Stimulated activated memory B cell treated with anti-CD40 and anti-IgM and Interleukin-4, amounts not matched to agents 10 μg/mL and 1 μg/mL and 100 μg/mL, for 72 hours (primary cell): ENCODE data around the gene MIER2.
"Not testable (repeated sequence)": the region's sequence is repeated elsewhere in the genome, so short reads cannot be mapped to it uniquely, and the experiment has no call there.

Experiments used
- ATAC-seq: fragments of 150-1000 bp; cut with Tn5 transposase; 2 replicates; pipeline ENCODE4 v1.10.0; 2021
- H3K27ac Mint-ChIP-seq: one replicate; pipeline ENCODE4 v1.8.0; 2022; ENCODE audit warnings: mild to moderate bottlenecking, mixed read lengths
- H3K27me3 Mint-ChIP-seq: one replicate; pipeline ENCODE4 v1.8.0; 2022; ENCODE audit warnings: mixed read lengths
- H3K36me3 Mint-ChIP-seq: one replicate; pipeline ENCODE4 v1.8.0; 2022; ENCODE audit warnings: mixed read lengths
- H3K4me1 Mint-ChIP-seq: one replicate; pipeline ENCODE4 v1.8.0; 2022; ENCODE audit warnings: mixed read lengths
- H3K4me3 Mint-ChIP-seq: one replicate; pipeline ENCODE4 v1.8.0; 2022; ENCODE audit warnings: mild to moderate bottlenecking, moderate library complexity, mixed read lengths
- H3K9me3 Mint-ChIP-seq: one replicate; pipeline ENCODE4 v1.8.0; 2022; ENCODE audit warnings: mixed read lengths

MIER2 gene

GRCh38 chr19:287381-287871 lies 57.2 kb downstream of the MIER2 start:
- ATAC-seq, result no peak
- H3K27me3 Mint-ChIP-seq, result peaks cover 64% of the 10 kb centered on the region
- H3K4me3 Mint-ChIP-seq, result no peak overlapping the region
- no peaks in the 10 kb centered on the region for H3K4me1 Mint-ChIP-seq
- no peaks in the 10 kb centered on the region for H3K9me3 Mint-ChIP-seq
- no peak overlapping the region for H3K27ac Mint-ChIP-seq
- H3K36me3 Mint-ChIP-seq, result no peaks in the 10 kb centered on the region

- peaks cover 60% of the 10 kb centered on the region for H3K27me3 Mint-ChIP-seq
- no peak overlapping the region for H3K27ac Mint-ChIP-seq
- H3K9me3 Mint-ChIP-seq, result no peaks in the 10 kb centered on the region
- ATAC-seq, result no peak
- H3K4me3 Mint-ChIP-seq, result no peak overlapping the region
- no peaks in the 10 kb centered on the region for H3K36me3 Mint-ChIP-seq
- H3K4me1 Mint-ChIP-seq, result no peaks in the 10 kb centered on the region
Observed at GRCh38 chr19:283395-283794, 61.2 kb downstream of the MIER2 start.

GRCh38 chr19:282501-282900 lies 62.1 kb downstream of the MIER2 start:
- H3K27me3 Mint-ChIP-seq, result peaks cover 56% of the 10 kb centered on the region
- H3K4me1 Mint-ChIP-seq, result no peaks in the 10 kb centered on the region
- ATAC-seq, result no peak
- H3K36me3 Mint-ChIP-seq, result no peaks in the 10 kb centered on the region
- no peak overlapping the region for H3K4me3 Mint-ChIP-seq
- H3K9me3 Mint-ChIP-seq, result no peaks in the 10 kb centered on the region
- no peak overlapping the region for H3K27ac Mint-ChIP-seq

GRCh38 chr19:281992-282391 lies 62.6 kb downstream of the MIER2 start:
- ATAC-seq, result no peak
- H3K36me3 Mint-ChIP-seq, result no peaks in the 10 kb centered on the region
- H3K27me3 Mint-ChIP-seq, result peaks cover 56% of the 10 kb centered on the region
- H3K4me1 Mint-ChIP-seq, result no peaks in the 10 kb centered on the region
- H3K27ac Mint-ChIP-seq, result no peak overlapping the region
- H3K4me3 Mint-ChIP-seq, result no peak overlapping the region
- H3K9me3 Mint-ChIP-seq, result no peaks in the 10 kb centered on the region

GRCh38 chr19:281156-281853 lies 63.3 kb downstream of the MIER2 start:
- Mint-ChIP-seq H3K9me3 (no peaks in the 10 kb centered on the region), H3K4me1 (no peaks in the 10 kb centered on the region), H3K27me3 (peaks cover 59% of the 10 kb centered on the region), H3K4me3 (no peak overlapping the region), H3K27ac (no peak overlapping the region), H3K36me3 (no peaks in the 10 kb centered on the region)
- no peak for ATAC-seq

- Mint-ChIP-seq H3K9me3 (no peaks in the 10 kb centered on the region), H3K36me3 (no peaks in the 10 kb centered on the region), H3K4me1 (no peaks in the 10 kb centered on the region), H3K4me3 (no peak overlapping the region), H3K27ac (no peak overlapping the region), H3K27me3 (peaks cover 59% of the 10 kb centered on the region)
- no peak for ATAC-seq
Observed at GRCh38 chr19:280541-281009, 64.0 kb downstream of the MIER2 start.

GRCh38 chr19:279656-280055 lies 64.9 kb downstream of the MIER2 start:
- H3K27me3 Mint-ChIP-seq, result peaks cover 56% of the 10 kb centered on the region
- H3K36me3 Mint-ChIP-seq, result no peaks in the 10 kb centered on the region
- no peak overlapping the region for H3K4me3 Mint-ChIP-seq
- no peaks in the 10 kb centered on the region for H3K9me3 Mint-ChIP-seq
- no peak overlapping the region for H3K27ac Mint-ChIP-seq
- no peaks in the 10 kb centered on the region for H3K4me1 Mint-ChIP-seq
- ATAC-seq, result no peak

GRCh38 chr19:279231-279630 lies 65.4 kb downstream of the MIER2 start:
- no peak overlapping the region for H3K4me3 Mint-ChIP-seq
- no peaks in the 10 kb centered on the region for H3K4me1 Mint-ChIP-seq
- H3K9me3 Mint-ChIP-seq, result no peaks in the 10 kb centered on the region
- no peaks in the 10 kb centered on the region for H3K36me3 Mint-ChIP-seq
- H3K27ac Mint-ChIP-seq, result no peak overlapping the region
- no peak for ATAC-seq
- peaks cover 52% of the 10 kb centered on the region for H3K27me3 Mint-ChIP-seq

GRCh38 chr19:277581-278165 lies 66.9 kb downstream of the MIER2 start:
- no peaks in the 10 kb centered on the region for H3K9me3 Mint-ChIP-seq
- peaks cover 36% of the 10 kb centered on the region for H3K27me3 Mint-ChIP-seq
- no peak overlapping the region for H3K27ac Mint-ChIP-seq
- no peaks in the 10 kb centered on the region for H3K4me1 Mint-ChIP-seq
- no peak overlapping the region for H3K4me3 Mint-ChIP-seq
- ATAC-seq, result no peak
- no peaks in the 10 kb centered on the region for H3K36me3 Mint-ChIP-seq

- no peak overlapping the region for H3K27ac Mint-ChIP-seq
- no peak for ATAC-seq
- no peaks in the 10 kb centered on the region for H3K9me3 Mint-ChIP-seq
- no peak overlapping the region for H3K4me3 Mint-ChIP-seq
- H3K27me3 Mint-ChIP-seq, result peaks cover 36% of the 10 kb centered on the region
- no peaks in the 10 kb centered on the region for H3K36me3 Mint-ChIP-seq
- no peaks in the 10 kb centered on the region for H3K4me1 Mint-ChIP-seq
Observed at GRCh38 chr19:277131-277530, 67.5 kb downstream of the MIER2 start.

- no peaks in the 10 kb centered on the region for H3K9me3 Mint-ChIP-seq
- ATAC-seq, result no peak
- no peak overlapping the region for H3K27ac Mint-ChIP-seq
- H3K4me1 Mint-ChIP-seq, result no peaks in the 10 kb centered on the region
- no peaks in the 10 kb centered on the region for H3K36me3 Mint-ChIP-seq
- no peak overlapping the region for H3K4me3 Mint-ChIP-seq
- H3K27me3 Mint-ChIP-seq, result peaks cover 26% of the 10 kb centered on the region
Observed at GRCh38 chr19:275958-276646, 68.5 kb downstream of the MIER2 start.

GRCh38 chr19:275000-275399 lies 69.6 kb downstream of the MIER2 start:
- H3K27me3 Mint-ChIP-seq, result peaks cover 22% of the 10 kb centered on the region
- H3K9me3 Mint-ChIP-seq, result no peaks in the 10 kb centered on the region
- no peaks in the 10 kb centered on the region for H3K36me3 Mint-ChIP-seq
- H3K4me3 Mint-ChIP-seq, result no peak overlapping the region
- no peak overlapping the region for H3K27ac Mint-ChIP-seq
- ATAC-seq, result no peak
- H3K4me1 Mint-ChIP-seq, result no peaks in the 10 kb centered on the region

GRCh38 chr19:273393-273792 lies 71.2 kb downstream of the MIER2 start:
- Mint-ChIP-seq H3K27ac (no peak overlapping the region), H3K27me3 (peaks cover 17% of the 10 kb centered on the region), H3K4me3 (no peak overlapping the region), H3K36me3 (no peaks in the 10 kb centered on the region), H3K9me3 (no peaks in the 10 kb centered on the region), H3K4me1 (no peaks in the 10 kb centered on the region)
- no peak for ATAC-seq

GRCh38 chr19:271856-272255 lies 72.7 kb downstream of the MIER2 start:
- no peak overlapping the region for H3K27ac Mint-ChIP-seq
- H3K4me1 Mint-ChIP-seq, result peaks cover 7% of the 10 kb centered on the region
- H3K4me3 Mint-ChIP-seq, result no peak overlapping the region
- H3K27me3 Mint-ChIP-seq, result peaks cover 21% of the 10 kb centered on the region
- H3K9me3 Mint-ChIP-seq, result no peaks in the 10 kb centered on the region
- H3K36me3 Mint-ChIP-seq, result no peaks in the 10 kb centered on the region
- ATAC-seq, result no peak

- not testable (repeated sequence) for H3K4me3 Mint-ChIP-seq, ATAC-seq, H3K9me3 Mint-ChIP-seq, H3K27ac Mint-ChIP-seq, H3K36me3 Mint-ChIP-seq
- Mint-ChIP-seq H3K27me3 (peaks cover 26% of the 10 kb centered on the region), H3K4me1 (peaks cover 11% of the 10 kb centered on the region)
Observed at GRCh38 chr19:270766-271318, 73.8 kb downstream of the MIER2 start.
